CD4-positive, alpha-beta T cell treated with Interleukin-17A for 1 hour (primary cell): ENCODE data around the gene ERF.
A peak's percentile ranks its signal among the peaks of the same experiment; 100 is the strongest.

Source experiments
- DNase-seq: peaks from one replicate; pipeline ENCODE4 v3.0.0-alpha.2; 2020

Gene ERF

GRCh38 chr19:42235181-42235580 lies 19.7 kb downstream of the ERF start:
- no peak for DNase-seq

GRCh38 chr19:42234364-42234763 lies 20.6 kb downstream of the ERF start:
- no peak for DNase-seq

DNA sequence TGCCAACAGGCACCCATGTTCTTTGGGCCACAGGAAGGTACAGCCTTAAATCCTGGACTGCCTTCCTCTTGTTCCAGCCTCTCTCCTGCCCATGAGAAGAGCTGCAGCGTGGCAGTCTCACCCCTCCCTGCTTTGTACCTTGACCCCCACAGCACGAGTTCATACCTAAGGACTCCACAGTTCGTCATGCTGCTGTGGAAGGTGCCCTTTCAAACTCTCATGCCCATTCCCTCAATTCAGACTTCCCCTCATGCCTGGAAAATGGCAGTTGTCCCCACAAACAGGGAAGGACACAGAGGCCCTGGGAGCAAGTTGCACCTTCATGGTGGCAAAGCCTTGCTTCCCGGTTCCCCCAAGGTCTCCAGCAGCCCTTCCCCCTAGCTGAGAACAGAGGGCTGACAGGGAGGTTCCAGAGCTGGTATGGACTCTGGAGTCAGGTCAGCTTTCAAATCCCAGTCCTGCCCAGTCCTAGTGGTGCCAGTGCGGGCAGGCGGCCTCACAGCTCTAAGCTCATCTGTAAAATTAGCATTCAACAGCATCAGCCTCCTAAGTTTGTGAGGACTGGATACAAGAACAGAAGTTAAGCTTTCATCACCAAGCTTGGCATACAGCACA lies 21.1 kb downstream of the ERF start:
- no peak for DNase-seq

DNA sequence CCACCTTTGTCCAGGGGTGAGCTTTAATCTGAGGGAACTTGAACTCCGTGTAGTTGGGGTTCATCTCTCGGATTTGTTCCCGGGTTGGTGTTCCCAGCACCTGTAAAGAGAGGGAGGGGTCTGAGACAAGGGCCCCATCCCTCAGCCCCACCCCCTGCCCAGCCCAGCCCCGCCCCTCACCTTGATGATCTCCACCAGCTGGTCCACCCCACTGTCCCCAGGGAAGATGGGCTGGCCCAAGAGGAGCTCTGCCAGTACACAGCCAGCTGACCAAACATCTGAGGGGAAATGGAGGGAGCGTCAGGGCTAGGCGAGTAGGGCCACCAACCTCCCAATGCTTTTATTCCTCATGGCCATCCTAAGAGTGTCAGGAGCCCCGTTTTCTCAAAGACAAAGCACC lies 21.8 kb downstream of the ERF start:
- DNase-seq = no peak

- DNase-seq = no peak
Observed at GRCh38 chr19:42232435-42232834, 22.5 kb downstream of the ERF start.

- DNase-seq = no peak
Observed at GRCh38 chr19:42230571-42230970, 24.4 kb downstream of the ERF start.

- no peak for DNase-seq
Observed at GRCh38 chr19:42229855-42230351, 25.0 kb downstream of the ERF start.

- no peak for DNase-seq
Observed at GRCh38 chr19:42229301-42229854, 25.6 kb downstream of the ERF start.

- DNase-seq = no peak
Observed at GRCh38 chr19:42228641-42229040, 26.3 kb downstream of the ERF start.

DNA sequence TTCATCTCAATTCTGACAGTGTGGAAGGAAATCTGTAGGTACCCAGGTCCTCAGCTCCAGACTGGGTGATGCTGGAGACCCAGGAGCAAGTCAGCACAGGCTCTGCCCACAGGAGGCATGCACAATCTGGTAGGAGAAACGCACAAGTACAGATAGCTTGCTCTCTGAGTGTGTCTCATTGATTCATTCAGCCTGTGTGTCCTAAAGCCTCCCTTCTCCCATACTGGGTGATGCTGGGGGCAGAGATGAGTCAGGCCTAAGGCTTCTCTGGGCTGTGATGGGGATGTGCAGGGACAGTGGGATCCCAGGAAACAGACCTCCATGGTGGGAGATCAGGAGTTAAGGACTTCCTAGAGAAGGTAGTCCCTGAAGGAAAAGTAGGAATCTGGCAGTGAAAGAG lies 28.0 kb downstream of the ERF start:
- DNase-seq = no peak

DNA sequence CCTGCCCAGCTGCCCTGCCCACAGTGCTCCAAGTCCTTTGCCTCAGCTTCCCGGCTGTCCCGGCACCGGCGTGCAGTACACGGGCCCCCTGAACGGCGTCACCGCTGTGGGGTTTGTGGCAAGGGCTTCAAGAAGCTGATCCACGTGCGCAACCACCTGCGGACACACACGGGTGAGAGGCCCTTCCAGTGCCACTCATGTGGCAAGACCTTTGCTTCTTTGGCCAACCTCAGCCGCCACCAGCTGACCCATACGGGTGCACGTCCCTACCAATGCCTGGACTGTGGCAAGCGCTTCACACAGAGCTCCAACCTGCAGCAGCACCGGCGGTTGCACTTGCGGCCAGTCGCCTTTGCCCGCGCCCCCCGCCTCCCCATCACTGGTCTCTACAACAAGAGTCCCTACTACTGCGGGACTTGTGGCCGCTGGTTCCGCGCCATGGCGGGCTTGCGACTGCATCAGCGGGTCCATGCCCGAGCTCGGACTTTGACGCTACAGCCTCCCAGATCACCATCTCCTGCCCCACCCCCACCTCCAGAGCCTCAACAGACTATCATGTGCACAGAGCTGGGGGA lies 29.1 kb downstream of the ERF start:
- DNase-seq = no peak

DNA sequence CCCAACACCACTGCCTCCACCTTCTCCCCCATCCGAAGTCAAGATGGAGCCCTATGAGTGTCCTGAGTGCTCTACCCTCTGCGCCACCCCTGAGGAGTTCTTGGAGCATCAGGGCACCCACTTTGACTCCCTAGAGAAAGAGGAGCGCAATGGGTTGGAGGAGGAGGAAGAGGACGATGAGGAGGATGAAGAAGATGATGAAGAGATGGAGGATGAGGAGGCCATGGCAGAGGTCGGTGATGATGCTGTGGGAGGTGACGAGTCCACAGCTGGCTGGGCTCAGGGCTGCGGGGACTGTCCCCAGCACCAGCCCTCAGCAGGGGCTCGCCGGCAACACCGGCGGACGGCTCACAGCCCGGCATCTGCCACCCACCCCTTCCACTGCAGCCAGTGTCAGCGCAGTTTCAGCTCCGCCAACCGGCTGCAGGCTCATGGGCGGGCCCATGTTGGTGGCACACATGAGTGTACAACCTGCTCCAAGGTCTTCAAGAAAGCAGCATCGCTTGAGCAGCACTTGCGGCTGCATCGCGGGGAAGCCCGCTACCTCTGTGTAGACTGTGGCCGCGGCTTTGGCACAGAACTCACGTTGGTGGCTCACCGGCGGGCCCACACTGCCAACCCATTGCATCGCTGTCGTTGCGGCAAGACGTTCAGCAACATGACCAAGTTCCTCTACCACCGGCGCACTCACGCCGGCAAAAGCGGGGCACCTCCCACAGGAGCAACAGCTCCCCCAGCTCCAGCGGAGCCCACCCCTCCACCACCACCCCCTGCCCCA lies 29.8 kb downstream of the ERF start:
- no peak for DNase-seq

DNA sequence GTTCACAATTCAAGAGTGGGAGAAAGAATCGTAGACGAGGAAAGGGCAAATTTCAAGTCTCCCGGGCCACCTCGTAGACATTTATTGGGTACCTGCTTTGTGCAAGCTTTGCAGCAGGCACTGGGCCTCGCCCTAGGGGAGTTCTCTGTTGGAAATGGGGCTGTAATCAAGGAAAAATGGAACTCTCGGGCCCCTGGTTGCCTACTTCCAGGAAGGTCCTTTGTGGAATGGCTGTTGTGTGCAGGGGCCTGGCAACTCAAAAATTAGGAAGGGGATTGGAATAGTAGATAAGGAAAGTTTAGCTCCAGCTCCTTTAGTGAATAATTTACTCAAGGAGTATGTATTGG lies 34.2 kb downstream of the ERF start:
- no peak for DNase-seq

DNA sequence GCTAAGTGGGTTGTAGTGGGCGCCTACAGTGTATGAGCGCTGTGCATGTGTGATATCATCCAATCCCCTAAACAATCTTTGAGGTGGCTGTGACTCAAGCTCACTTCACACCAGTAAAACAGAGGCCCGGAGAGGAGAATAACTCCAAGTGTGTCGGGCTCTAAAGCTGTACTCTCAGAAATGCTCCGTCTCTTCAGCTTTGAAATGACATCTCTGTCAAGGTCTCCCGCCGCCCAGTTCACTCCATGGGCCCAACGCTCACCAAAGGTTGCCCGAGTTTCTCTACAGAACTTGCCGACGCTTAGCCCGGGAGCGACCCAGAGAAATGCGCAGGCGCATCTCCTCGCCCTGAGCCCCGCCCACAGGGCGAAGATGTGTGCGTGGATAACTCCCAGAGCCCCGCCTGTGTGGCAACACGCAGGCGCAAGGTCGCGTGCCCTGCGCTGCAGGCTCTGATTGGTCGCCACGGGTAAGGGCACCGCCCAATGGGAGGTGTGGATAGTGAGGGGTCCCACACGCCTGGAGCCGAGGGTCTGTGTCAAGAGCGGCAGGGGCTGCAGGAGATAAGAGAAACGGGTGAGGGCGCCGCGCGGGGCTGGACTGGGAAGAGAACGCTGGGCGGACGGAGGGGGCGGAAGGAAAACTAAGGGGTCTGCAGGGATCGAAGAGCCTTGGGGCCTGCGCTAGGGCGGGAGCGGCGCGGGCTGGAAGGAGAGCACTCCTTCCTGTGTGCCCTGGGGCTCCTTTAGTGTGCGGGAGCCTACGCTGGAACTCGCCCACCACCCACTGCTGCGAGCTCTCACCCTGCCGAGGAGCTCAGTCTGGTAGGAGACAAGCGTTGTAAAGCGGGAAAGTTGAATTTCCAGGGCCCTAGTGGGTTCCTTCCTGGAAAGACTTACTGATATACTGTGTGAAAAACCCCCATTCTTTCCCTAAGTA lies 34.8 kb downstream of the ERF start, which contains the start of gene ZNF526:
TSS of gene ZNF526 (plus strand) at position 501 of the 939 bp plus-strand sequence. CDS start 4,092 bp downstream, outside the sequence.
- DNase-seq = peak; percentile 98

- peak; percentile 100 for DNase-seq
Observed at GRCh38 chr19:42217520-42218437, 37.1 kb downstream of the ERF start, which contains the start of gene DEDD2. TSS of gene DEDD2 (minus strand) at chr19:42217677. CDS start at chr19:42217007, 670 bp downstream.

- DNase-seq = peak; percentile 31
Observed at GRCh38 chr19:42216653-42217519, 38.0 kb downstream of the ERF start.

- no peak for DNase-seq
Observed at GRCh38 chr19:42214810-42215485, 40.0 kb downstream of the ERF start.

DNA sequence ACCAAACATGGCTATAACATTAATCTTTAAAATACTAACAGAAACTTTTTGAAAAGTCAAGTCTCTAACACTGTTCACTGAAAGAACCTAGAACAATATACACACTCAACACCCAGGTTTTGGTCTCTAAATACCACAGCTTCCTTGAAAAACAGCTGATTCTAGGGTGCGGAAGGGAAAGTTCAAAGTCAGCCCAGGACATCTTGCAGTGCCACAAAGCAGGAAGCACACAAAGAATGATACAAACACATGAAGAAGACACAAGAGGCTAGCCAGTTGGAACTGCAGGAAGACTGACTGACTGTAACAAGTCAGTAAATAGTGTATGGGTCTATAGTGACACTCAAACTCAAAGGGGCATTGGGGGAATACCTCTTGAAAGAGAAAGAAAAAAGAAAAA lies 42.0 kb downstream of the ERF start:
- DNase-seq = no peak

GRCh38 chr19:42208612-42209011 lies 46.3 kb downstream of the ERF start:
- no peak for DNase-seq
